PC-3 (cell line): ENCODE results near the gene RRAGB. TPM values are rescaled to one million over a fixed set of nuclear protein-coding genes. Genes with fewer than 3 reads are reported as not detected.
"Not testable (repeated sequence)": the region's sequence is repeated elsewhere in the genome, so short reads cannot be mapped to it uniquely, and the experiment has no call there.

ENCODE experiments used
- ATAC-seq: fragments of 200-7000 bp; cut with Tn5 transposase; 2 replicates; pipeline ENCODE4 v1.9.1; 2020; ENCODE audit warnings: mild to moderate bottlenecking, moderate library complexity
- BruUV-seq: library from RNA; stranded (reverse); fragments of 400-500 nt; replicated peaks from 2 replicates; lab custom pipeline; 2021; lab: Mats Ljungman, UMichigan
- CTCF ChIA-PET: fragments of 300-600 bp; sonication (Branson Sonifier 250); formaldehyde crosslinking; loops from one replicate; lab custom pipeline; 2022; ENCODE audit warnings: antibody characterized with exemption; lab: Charles Lee
- POLR2A ChIA-PET: fragments of 300-600 bp; sonication (Branson Sonifier 250); formaldehyde crosslinking; loops from one replicate; lab custom pipeline; 2022; ENCODE audit warnings: antibody characterized with exemption; ENCODE audit not compliant: unreplicated experiment; lab: Charles Lee
- DNase-seq: peaks from one replicate; pipeline ENCODE4 v3.0.0-alpha.2; 2015
- H2AFZ ChIP-seq: fragments of 300-600 bp; sonication (generic); 2 replicates; pipeline ENCODE4 v1.6.0; 2016; ENCODE audit warnings: antibody characterized with exemption, low read length
- H3F3A ChIP-seq: fragments of 300-600 bp; sonication (generic); one replicate; pipeline ENCODE4 v1.6.0; 2017; ENCODE audit warnings: antibody characterized with exemption, low read length, control low read depth, mild to moderate bottlenecking; ENCODE audit not compliant: unreplicated experiment
- H3K27ac ChIP-seq: fragments of 300-600 bp; sonication (generic); 2 replicates; pipeline ENCODE4 v1.5.1; 2016; ENCODE audit warnings: mild to moderate bottlenecking, low read length
- H3K27me3 ChIP-seq: fragments of 300-600 bp; sonication (generic); 2 replicates; pipeline ENCODE4 v1.6.1; 2016; ENCODE audit warnings: low read length, mixed read lengths
- H3K36me3 ChIP-seq: fragments of 300-600 bp; sonication (generic); 2 replicates; pipeline ENCODE4 v1.6.1; 2016; ENCODE audit warnings: low read depth, mixed run types, low read length, mixed read lengths
- H3K4me1 ChIP-seq: fragments of 300-600 bp; sonication (generic); 2 replicates; pipeline ENCODE4 v1.5.1; 2016; ENCODE audit warnings: low read length; ENCODE audit not compliant: insufficient read depth
- H3K4me2 ChIP-seq: fragments of 300-600 bp; sonication (generic); 2 replicates; pipeline ENCODE4 v1.6.0; 2016; ENCODE audit warnings: low read length
- H3K4me3 ChIP-seq: fragments of 300-600 bp; sonication (generic); 2 replicates; pipeline ENCODE4 v1.5.1; 2016; ENCODE audit warnings: mild to moderate bottlenecking, low read length, mixed read lengths
- H3K79me2 ChIP-seq: fragments of 300-600 bp; sonication (generic); 2 replicates; pipeline ENCODE4 v1.6.1; 2017; ENCODE audit warnings: low read length, mixed read lengths
- H3K9ac ChIP-seq: fragments of 300-600 bp; sonication (generic); 2 replicates; pipeline ENCODE4 v1.6.0; 2016; ENCODE audit warnings: mild to moderate bottlenecking, low read length
- H3K9me2 ChIP-seq: fragments of 300-600 bp; sonication (generic); replicated peaks from 2 replicates; pipeline ENCODE4 v1.6.1; 2016; ENCODE audit warnings: mixed run types, low read length, mixed read lengths
- H3K9me3 ChIP-seq: fragments of 300-600 bp; sonication (generic); 2 replicates; pipeline ENCODE4 v1.6.1; 2016; ENCODE audit warnings: low read length, mixed read lengths
- H4K20me1 ChIP-seq: fragments of 300-600 bp; sonication (generic); 2 replicates; pipeline ENCODE4 v1.6.1; 2016; ENCODE audit warnings: low read length, mixed read lengths
- CTCF ChIP-seq: fragments of 300-600 bp; sonication (generic); conservative IDR thresholded peaks from 2 replicates; pipeline ENCODE4 v1.5.1; 2017; ENCODE audit warnings: antibody characterized with exemption, low read depth, mild to moderate bottlenecking, low read length
- EZH2 ChIP-seq: fragments of 300-600 bp; sonication (generic); IDR thresholded peaks from one replicate; pipeline ENCODE4 v1.6.1; 2017; ENCODE audit warnings: antibody characterized with exemption, mild to moderate bottlenecking, low read length; ENCODE audit not compliant: unreplicated experiment
- EZH2phosphoT487 ChIP-seq: fragments of 300-600 bp; sonication (generic); IDR thresholded peaks from 2 replicates; pipeline ENCODE4 v1.6.1; 2018; ENCODE audit warnings: mild to moderate bottlenecking, antibody characterized with exemption, low read length, borderline replicate concordance
- intact Hi-C: fragments of 100-400 bp; cut with micrococcal nuclease; formaldehyde crosslinking; loops from 2 replicates; pipeline ENCODE4 v1.9.0; 2023
- total RNA-seq: library from RNA; depleted of rRNA; stranded (reverse); fragments of >200 nt; gene quantifications from 2 replicates; pipeline ENCODE4 v1.2.3, GENCODE V29; 2014

Gene RRAGB
- total RNA-seq, 1 experiment from 2014 or later = 9.5 TPM

GRCh38 chrX:55705066-55705465 is 12.5 kb upstream of the RRAGB start:
- H3K9me2 ChIP-seq, BruUV-seq, ATAC-seq, CTCF ChIA-PET, intact Hi-C loops, H3K79me2 ChIP-seq, H4K20me1 ChIP-seq, POLR2A ChIA-PET, H3K36me3 ChIP-seq, H3K4me2 ChIP-seq, H3K27ac ChIP-seq, H3K4me3 ChIP-seq, H3F3A ChIP-seq, H3K9me3 ChIP-seq, DNase-seq, H3K27me3 ChIP-seq, H3K9ac ChIP-seq, H2AFZ ChIP-seq, H3K4me1 ChIP-seq: not testable (repeated sequence)

- no peaks in the 10 kb centered on the region for H3K79me2 ChIP-seq
- no peak overlapping the region for H3K27ac ChIP-seq
- BruUV-seq = no TSS peak
- no peaks in the 10 kb centered on the region for H4K20me1 ChIP-seq
- ChIA-PET POLR2A (no interaction called here), CTCF (no interaction called here)
- H3F3A ChIP-seq = no peaks in the 10 kb centered on the region
- no peaks in the 10 kb centered on the region for H3K27me3 ChIP-seq
- no peaks in the 10 kb centered on the region for H3K36me3 ChIP-seq
- no peak for ATAC-seq
- no peak overlapping the region for H2AFZ ChIP-seq
- no peak for TF ChIP-seq CTCF
- TF ChIP-seq EZH2phosphoT487 = no peak
- no peak for TF ChIP-seq EZH2
- H3K4me2 ChIP-seq = no peak overlapping the region
- H3K9ac ChIP-seq = no peak overlapping the region
- DNase-seq = peak; percentile 27
- intact Hi-C loops = loop anchor here (10.0 kb wide), 1 partner anchor 55 kb away; no protein-coding TSS in a partner anchor
- H3K4me3 ChIP-seq = no peak overlapping the region
- no peaks in the 10 kb centered on the region for H3K9me2 ChIP-seq
- no peaks in the 10 kb centered on the region for H3K9me3 ChIP-seq
- H3K4me1 ChIP-seq = no peaks in the 10 kb centered on the region
Measured at GRCh38 chrX:55709735-55710134, 7.8 kb upstream of the RRAGB start.

GRCh38 chrX:55710701-55711100 is 6.8 kb upstream of the RRAGB start:
- peak; percentile 71 for ATAC-seq
- Histone ChIP-seq H3K9ac (no peak overlapping the region), H3K27ac (no peak overlapping the region), H3F3A (no peaks in the 10 kb centered on the region), H3K79me2 (no peaks in the 10 kb centered on the region), H3K27me3 (no peaks in the 10 kb centered on the region), H3K9me3 (no peaks in the 10 kb centered on the region), H3K36me3 (no peaks in the 10 kb centered on the region), H3K4me2 (no peak overlapping the region), H4K20me1 (no peaks in the 10 kb centered on the region), H2AFZ (no peak overlapping the region), H3K9me2 (no peaks in the 10 kb centered on the region), H3K4me3 (no peak overlapping the region), H3K4me1 (no peaks in the 10 kb centered on the region)
- ChIA-PET CTCF (no interaction called here), POLR2A (no interaction called here)
- DNase-seq = peak; percentile 67
- TF ChIP-seq EZH2 (no peak), CTCF (no peak), EZH2phosphoT487 (no peak)
- intact Hi-C loops = loop anchor here (10.0 kb wide), 1 partner anchor 54 kb away; no protein-coding TSS in a partner anchor
- no TSS peak for BruUV-seq
